BLaER1 (cell line): ENCODE results near the gene PCSK9.

Source experiments
- H3K27ac ChIP-seq: shearing (Covaris generic); formaldehyde crosslinking; 2 replicates; pipeline ENCODE4 v1.8.1; 2022
- H3K27me3 ChIP-seq: shearing (Covaris generic); formaldehyde crosslinking; 2 replicates; pipeline ENCODE4 v1.8.1; 2022
- H3K36me3 ChIP-seq: shearing (Covaris generic); formaldehyde crosslinking; 2 replicates; pipeline ENCODE4 v1.8.1; 2022
- H3K4me1 ChIP-seq: shearing (Covaris generic); formaldehyde crosslinking; 2 replicates; pipeline ENCODE4 v1.8.1; 2022
- H3K4me2 ChIP-seq: shearing (Covaris generic); formaldehyde crosslinking; 2 replicates; pipeline ENCODE4 v1.8.1; 2022
- H3K4me3 ChIP-seq: shearing (Covaris generic); formaldehyde crosslinking; 2 replicates; pipeline ENCODE4 v1.8.1; 2022
- H3K9ac ChIP-seq: shearing (Covaris generic); formaldehyde crosslinking; 2 replicates; pipeline ENCODE4 v1.8.1; 2022
- H3K9me3 ChIP-seq: shearing (Covaris generic); formaldehyde crosslinking; 2 replicates; pipeline ENCODE4 v1.8.1; 2022
- H4K20me1 ChIP-seq: shearing (Covaris generic); formaldehyde crosslinking; 2 replicates; pipeline ENCODE4 v1.8.1; 2022
- Cebpa-rat ChIP-seq: shearing (Covaris generic); IDR thresholded peaks from 2 replicates; pipeline ENCODE4 v1.8.1; 2022

PCSK9 gene

GRCh38 chr1:55064861-55065263 lies 25.5 kb downstream of the PCSK9 start:
- H3K36me3 ChIP-seq, result peaks cover 42% of the 10 kb centered on the region
- H3K4me3 ChIP-seq, result no peak overlapping the region
- H3K4me1 ChIP-seq, result peaks cover 4% of the 10 kb centered on the region; the same call in 1 of the 2 replicates
- TF ChIP-seq Cebpa-rat, result no peak
- no peak overlapping the region for H3K9ac ChIP-seq
- no peaks in the 10 kb centered on the region for H3K27me3 ChIP-seq
- H3K27ac ChIP-seq, result no peak overlapping the region
- no peaks in the 10 kb centered on the region for H3K9me3 ChIP-seq
- H3K4me2 ChIP-seq, result no peak overlapping the region
- H4K20me1 ChIP-seq, result 0 out of 2 replicates have a peak, but pooled peaks cover 9% of the 10 kb centered on the region

GRCh38 chr1:55065648-55066047 lies 26.3 kb downstream of the PCSK9 start:
- H3K27ac ChIP-seq, result no peak overlapping the region

GRCh38 chr1:55067022-55067778 lies 27.9 kb downstream of the PCSK9 start:
- no peak for TF ChIP-seq Cebpa-rat
- Histone ChIP-seq H3K4me3 (no peak overlapping the region), H3K4me1 (peaks cover 4% of the 10 kb centered on the region; the same call in 1 of the 2 replicates), H3K27me3 (no peaks in the 10 kb centered on the region), H4K20me1 (0 out of 2 replicates have a peak, but pooled peaks cover 9% of the 10 kb centered on the region), H3K36me3 (peaks cover 66% of the 10 kb centered on the region), H3K4me2 (no peak overlapping the region), H3K9ac (no peak overlapping the region), H3K9me3 (no peaks in the 10 kb centered on the region), H3K27ac (no peak overlapping the region)

More at GRCh38 chr1:55065648-55066047, 26.3 kb downstream of the PCSK9 start:
- Histone ChIP-seq H3K36me3 (peaks cover 50% of the 10 kb centered on the region), H3K9me3 (no peaks in the 10 kb centered on the region), H3K27me3 (no peaks in the 10 kb centered on the region), H3K4me3 (no peak overlapping the region), H4K20me1 (0 out of 2 replicates have a peak, but pooled peaks cover 9% of the 10 kb centered on the region), H3K9ac (no peak overlapping the region), H3K4me2 (no peak overlapping the region), H3K4me1 (peaks cover 4% of the 10 kb centered on the region; the same call in 1 of the 2 replicates)
- no peak for TF ChIP-seq Cebpa-rat

GRCh38 chr1:55067914-55068313 lies 28.6 kb downstream of the PCSK9 start:
- H3K4me1 ChIP-seq, result peaks cover 4% of the 10 kb centered on the region; the same call in 1 of the 2 replicates
- H3K27me3 ChIP-seq, result no peaks in the 10 kb centered on the region
- 0 out of 2 replicates have a peak, but pooled peaks cover 9% of the 10 kb centered on the region for H4K20me1 ChIP-seq
- H3K4me3 ChIP-seq, result no peak overlapping the region
- H3K27ac ChIP-seq, result no peak overlapping the region
- TF ChIP-seq Cebpa-rat, result no peak
- no peak overlapping the region for H3K4me2 ChIP-seq
- H3K9ac ChIP-seq, result no peak overlapping the region
- peaks cover 73% of the 10 kb centered on the region for H3K36me3 ChIP-seq
- no peaks in the 10 kb centered on the region for H3K9me3 ChIP-seq

DNA sequence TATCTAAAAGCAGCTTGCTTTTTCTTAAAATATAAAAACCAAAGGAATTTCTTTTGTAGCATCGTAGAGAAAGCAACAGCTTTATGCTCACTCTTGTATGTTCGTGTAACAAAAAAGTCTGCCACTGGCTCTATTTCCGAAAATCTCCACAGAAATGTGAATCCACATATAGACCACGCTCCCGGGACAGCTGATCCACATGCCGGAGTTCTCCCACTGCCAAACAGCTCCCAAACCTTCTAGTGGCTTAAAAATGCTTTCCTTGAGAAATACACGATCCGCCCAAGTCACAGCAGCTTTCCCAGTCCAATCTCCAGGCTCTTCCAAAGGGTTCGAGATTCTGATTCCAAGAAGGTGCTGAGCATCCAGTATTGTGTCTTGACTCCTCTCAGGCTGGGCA lies 29.3 kb downstream of the PCSK9 start:
- Histone ChIP-seq H3K9ac (no peak overlapping the region), H3K27ac (no peak overlapping the region), H3K4me3 (no peak overlapping the region), H3K9me3 (no peaks in the 10 kb centered on the region), H3K36me3 (peaks cover 80% of the 10 kb centered on the region), H3K27me3 (no peaks in the 10 kb centered on the region), H4K20me1 (0 out of 2 replicates have a peak, but pooled peaks cover 9% of the 10 kb centered on the region), H3K4me2 (no peak overlapping the region), H3K4me1 (peaks cover 4% of the 10 kb centered on the region; the same call in 1 of the 2 replicates)
- TF ChIP-seq Cebpa-rat, result no peak

DNA sequence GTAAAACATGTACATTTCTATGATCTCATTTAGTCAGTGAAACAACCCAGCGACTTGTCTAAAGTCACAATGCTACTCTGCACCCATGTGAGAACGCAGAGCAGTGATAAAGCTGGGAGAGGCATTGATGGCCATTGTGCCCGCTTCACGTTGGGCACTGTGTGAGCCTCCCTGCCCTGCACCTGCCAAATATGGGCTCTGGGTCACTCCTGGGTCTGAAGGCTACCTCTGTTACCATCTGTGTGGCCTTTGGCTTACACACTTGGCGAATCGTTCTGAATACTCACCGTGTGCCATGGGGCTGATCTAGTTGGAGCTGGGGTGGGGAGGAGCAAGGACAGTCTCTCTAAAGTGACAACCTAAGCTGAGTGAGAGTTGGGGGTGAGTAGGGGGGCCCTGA lies 29.9 kb downstream of the PCSK9 start:
- 0 out of 2 replicates have a peak, but pooled peaks cover 9% of the 10 kb centered on the region for H4K20me1 ChIP-seq
- H3K9ac ChIP-seq, result no peak overlapping the region
- H3K27ac ChIP-seq, result no peak overlapping the region
- H3K36me3 ChIP-seq, result peaks cover 86% of the 10 kb centered on the region
- no peaks in the 10 kb centered on the region for H3K27me3 ChIP-seq
- H3K4me3 ChIP-seq, result no peak overlapping the region
- H3K9me3 ChIP-seq, result no peaks in the 10 kb centered on the region
- no peak for TF ChIP-seq Cebpa-rat
- peaks cover under 1% of the 10 kb centered on the region; the same call in 1 of the 2 replicates for H3K4me1 ChIP-seq
- H3K4me2 ChIP-seq, result no peak overlapping the region

- H3K4me1 ChIP-seq, result no peaks in the 10 kb centered on the region
- TF ChIP-seq Cebpa-rat, result no peak
- H3K9ac ChIP-seq, result no peak overlapping the region
- no peak overlapping the region for H3K27ac ChIP-seq
- H3K4me3 ChIP-seq, result no peak overlapping the region
- H4K20me1 ChIP-seq, result 0 out of 2 replicates have a peak, but pooled peaks cover under 1% of the 10 kb centered on the region
- peaks cover 99% of the 10 kb centered on the region for H3K36me3 ChIP-seq
- H3K9me3 ChIP-seq, result no peaks in the 10 kb centered on the region
- no peak overlapping the region for H3K4me2 ChIP-seq
- no peaks in the 10 kb centered on the region for H3K27me3 ChIP-seq
Measured at GRCh38 chr1:55070293-55071164, 31.2 kb downstream of the PCSK9 start.

GRCh38 chr1:55071477-55071876 lies 32.1 kb downstream of the PCSK9 start:
- Histone ChIP-seq H3K9me3 (no peaks in the 10 kb centered on the region), H3K4me1 (no peaks in the 10 kb centered on the region), H3K4me2 (no peak overlapping the region), H3K36me3 (peaks cover 100% of the 10 kb centered on the region), H3K27me3 (no peaks in the 10 kb centered on the region), H3K9ac (no peak overlapping the region), H4K20me1 (peaks cover 6% of the 10 kb centered on the region), H3K27ac (no peak overlapping the region), H3K4me3 (no peak overlapping the region)
- no peak for TF ChIP-seq Cebpa-rat

DNA sequence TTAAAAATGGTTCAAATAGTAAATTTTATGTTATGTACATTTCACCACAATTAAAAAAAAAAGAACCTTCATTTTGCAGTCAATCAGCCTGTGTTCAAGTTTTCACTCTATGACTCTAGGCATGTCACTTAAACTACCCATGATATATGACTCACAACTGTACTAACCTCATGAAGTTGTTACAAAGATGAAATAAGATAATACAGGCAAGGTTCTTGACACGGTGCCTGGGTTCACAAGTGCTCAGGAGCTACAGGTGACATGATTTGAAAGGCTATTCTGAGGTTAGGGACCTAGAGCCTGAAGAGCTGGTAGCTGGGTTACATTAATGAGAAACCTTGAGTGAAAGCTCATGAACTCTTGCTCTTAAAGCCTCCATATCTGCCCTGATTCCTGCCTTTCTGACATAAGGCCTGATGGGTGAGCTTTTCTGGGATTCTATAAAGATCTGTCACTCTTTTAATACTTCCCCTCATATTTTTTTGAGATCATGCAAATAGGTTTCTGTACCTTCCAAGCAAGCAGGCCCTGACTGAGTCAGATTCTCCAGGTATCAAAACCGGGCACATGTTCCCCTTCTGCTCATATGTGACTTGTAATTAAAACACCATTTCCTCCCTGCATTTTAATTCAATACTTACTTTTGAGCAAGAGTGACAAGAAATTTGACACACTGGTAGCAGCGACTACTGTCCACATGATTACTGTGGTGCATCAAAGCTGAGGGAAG lies 34.0 kb downstream of the PCSK9 start:
- no peak overlapping the region for H3K4me3 ChIP-seq
- no peak overlapping the region for H3K4me2 ChIP-seq
- no peak for TF ChIP-seq Cebpa-rat
- H3K36me3 ChIP-seq, result peaks cover 100% of the 10 kb centered on the region
- H4K20me1 ChIP-seq, result peaks cover 8% of the 10 kb centered on the region
- H3K27me3 ChIP-seq, result no peaks in the 10 kb centered on the region
- H3K4me1 ChIP-seq, result no peaks in the 10 kb centered on the region
- no peak overlapping the region for H3K9ac ChIP-seq
- H3K9me3 ChIP-seq, result no peaks in the 10 kb centered on the region
- H3K27ac ChIP-seq, result no peak overlapping the region
